NCI-H774 (cell line): ENCODE measurements around the gene FYN.

ENCODE experiments used
- DNase-seq: peaks from one replicate; lab custom pipeline; 2025; lab: John Stamatoyannopoulos, UW

Gene FYN

GRCh38 chr6:111769365-111770152, 103.7 kb downstream of the FYN start:
- DNase-seq = no peak

- no peak for DNase-seq
Observed at GRCh38 chr6:111768431-111768770, 104.9 kb downstream of the FYN start.

- no peak for DNase-seq
Observed at GRCh38 chr6:111767752-111768430, 105.4 kb downstream of the FYN start.

GRCh38 chr6:111766201-111766857, 106.9 kb downstream of the FYN start:
- no peak for DNase-seq

- DNase-seq = no peak
Observed at GRCh38 chr6:111765763-111766162, 107.5 kb downstream of the FYN start.

GRCh38 chr6:111764238-111765175, 108.7 kb downstream of the FYN start:
- no peak for DNase-seq

GRCh38 chr6:111763381-111763780, 109.9 kb downstream of the FYN start:
- DNase-seq = no peak

- no peak for DNase-seq
Observed at GRCh38 chr6:111761783-111762312, 111.4 kb downstream of the FYN start.

GRCh38 chr6:111761212-111761611, 112.0 kb downstream of the FYN start:
- DNase-seq = no peak

GRCh38 chr6:111759836-111760785, 113.1 kb downstream of the FYN start:
- no peak for DNase-seq

GRCh38 chr6:111759331-111759835, 113.9 kb downstream of the FYN start:
- no peak for DNase-seq

- no peak for DNase-seq
Observed at GRCh38 chr6:111758608-111759329, 114.5 kb downstream of the FYN start.

GRCh38 chr6:111757342-111757741, 115.9 kb downstream of the FYN start:
- DNase-seq = no peak

- no peak for DNase-seq
Observed at GRCh38 chr6:111754423-111754822, 118.8 kb downstream of the FYN start.

GRCh38 chr6:111753573-111753972, 119.7 kb downstream of the FYN start:
- DNase-seq = no peak

GRCh38 chr6:111752476-111752875, 120.8 kb downstream of the FYN start:
- DNase-seq = no peak

GRCh38 chr6:111750753-111751673, 122.2 kb downstream of the FYN start:
- DNase-seq = no peak

- no peak for DNase-seq
Observed at GRCh38 chr6:111750153-111750552, 123.1 kb downstream of the FYN start.

- DNase-seq = no peak
Observed at GRCh38 chr6:111748231-111748647, 125.0 kb downstream of the FYN start.
